Thyroid gland (tissue), 4 donors: ENCODE data around the gene EXOC3L4.

Experiments used
- POLR2A ChIP-seq, 2 donors: fragments of 450-650 bp; IDR thresholded peaks; one replicate each; pipeline ENCODE4 v1.6.1; 2017; ENCODE audit warnings: antibody characterized with exemption in 2 of 2, mild to moderate bottlenecking in 2 of 2, moderate library complexity in 1 of 2
- TF ChIP-seq, protein P1 (sequence below), 6 experiments: fragments of 200-600 bp in 3 of 6; fragments of 450-650 bp in 3 of 6; sonication (generic) in 3 of 6; IDR thresholded peaks; one replicate each; pipeline ENCODE4 v1.5.1; 2016 to 2019; ENCODE audit warnings: antibody characterized with exemption in 6 of 6, mild to moderate bottlenecking in 2 of 6, inconsistent platforms in 1 of 6, moderate library complexity in 1 of 6

DNA sequence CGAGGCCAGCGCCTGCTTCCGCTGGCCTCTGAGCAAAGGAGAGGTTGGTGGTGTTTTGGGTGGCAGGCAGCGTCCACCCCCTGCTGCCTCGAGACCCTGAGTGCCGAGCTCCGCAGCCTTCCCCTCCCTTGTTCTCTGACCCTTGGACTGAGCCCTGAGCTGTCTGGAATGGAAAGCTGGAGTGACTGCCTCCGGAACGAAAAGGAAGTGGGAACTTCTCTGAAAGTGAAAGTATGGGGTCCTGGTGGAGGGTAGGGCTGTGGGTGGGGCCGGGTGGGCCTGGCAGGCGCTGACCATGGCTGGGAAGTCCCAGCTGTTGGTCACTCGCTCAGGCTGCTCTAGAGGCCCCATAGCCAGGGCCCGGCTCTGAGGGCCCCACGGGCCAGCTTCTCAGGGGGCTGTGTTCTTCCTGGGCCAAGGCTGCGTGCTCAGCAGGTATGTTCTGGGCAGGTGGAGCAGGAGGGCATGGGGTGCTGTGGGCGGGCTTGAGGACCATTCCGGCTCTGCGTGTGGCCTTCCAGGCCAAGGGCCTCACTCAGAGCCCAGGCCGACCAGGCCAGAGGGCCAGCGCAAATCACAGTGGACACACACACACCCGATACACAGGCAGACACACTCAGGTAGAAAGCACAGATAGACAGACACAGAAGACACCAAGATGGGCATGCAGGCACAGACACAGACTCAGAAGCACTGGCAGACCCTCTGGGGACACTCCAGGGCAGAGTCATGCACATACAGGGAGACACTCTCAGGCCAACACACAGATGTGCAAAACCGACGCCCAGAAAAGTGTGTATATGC is at the start of gene EXOC3L4:
- TF ChIP-seq, protein P1, sequence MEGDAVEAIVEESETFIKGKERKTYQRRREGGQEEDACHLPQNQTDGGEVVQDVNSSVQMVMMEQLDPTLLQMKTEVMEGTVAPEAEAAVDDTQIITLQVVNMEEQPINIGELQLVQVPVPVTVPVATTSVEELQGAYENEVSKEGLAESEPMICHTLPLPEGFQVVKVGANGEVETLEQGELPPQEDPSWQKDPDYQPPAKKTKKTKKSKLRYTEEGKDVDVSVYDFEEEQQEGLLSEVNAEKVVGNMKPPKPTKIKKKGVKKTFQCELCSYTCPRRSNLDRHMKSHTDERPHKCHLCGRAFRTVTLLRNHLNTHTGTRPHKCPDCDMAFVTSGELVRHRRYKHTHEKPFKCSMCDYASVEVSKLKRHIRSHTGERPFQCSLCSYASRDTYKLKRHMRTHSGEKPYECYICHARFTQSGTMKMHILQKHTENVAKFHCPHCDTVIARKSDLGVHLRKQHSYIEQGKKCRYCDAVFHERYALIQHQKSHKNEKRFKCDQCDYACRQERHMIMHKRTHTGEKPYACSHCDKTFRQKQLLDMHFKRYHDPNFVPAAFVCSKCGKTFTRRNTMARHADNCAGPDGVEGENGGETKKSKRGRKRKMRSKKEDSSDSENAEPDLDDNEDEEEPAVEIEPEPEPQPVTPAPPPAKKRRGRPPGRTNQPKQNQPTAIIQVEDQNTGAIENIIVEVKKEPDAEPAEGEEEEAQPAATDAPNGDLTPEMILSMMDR (IDR thresholded peaks at IDR 0.05) = no peak
- TF ChIP-seq POLR2A (IDR thresholded peaks at IDR 0.05) = no peak
